Lung (tissue), 12 donors: ENCODE results near the gene GPX3. TPM values are rescaled to one million over a fixed set of nuclear protein-coding genes. Genes with fewer than 3 reads are reported as not detected.

Experiments used
- ATAC-seq: fragments of 200-7000 bp; cut with Tn5 transposase; one replicate; pipeline ENCODE4 v1.9.1; 2020; ENCODE audit warnings: moderate number of reproducible peaks; ENCODE audit not compliant: insufficient read depth, low FRiP score
- DNase-seq, 3 donors: peaks; one replicate each; pipeline ENCODE4 v3.0.0-alpha.2; 2013 to 2017
- H3K27ac ChIP-seq, 2 donors: one replicate each; pipeline ENCODE4 v1.5.1; 2013; ENCODE audit warnings: mild to moderate bottlenecking in 2 of 2, moderate library complexity in 2 of 2, control low read depth in 1 of 2, inconsistent platforms in 1 of 2, low read depth in 1 of 2, low read length in 1 of 2
- H3K27me3 ChIP-seq, 3 donors: one replicate each; pipeline ENCODE4 v1.5.1; 2013; ENCODE audit warnings: low read length in 2 of 3; ENCODE audit not compliant: control insufficient read depth in 3 of 3, insufficient read depth in 3 of 3
- H3K36me3 ChIP-seq, 4 donors: one replicate each; pipeline ENCODE4 v1.5.1; 2013; ENCODE audit warnings: low read length in 4 of 4, mild to moderate bottlenecking in 1 of 4, moderate library complexity in 1 of 4; ENCODE audit not compliant: control insufficient read depth in 4 of 4, insufficient read depth in 4 of 4
- H3K4me1 ChIP-seq, 5 donors: one replicate each; pipeline ENCODE4 v1.5.1; 2013; ENCODE audit warnings: low read length in 5 of 5, mild to moderate bottlenecking in 2 of 5, moderate library complexity in 1 of 5; ENCODE audit not compliant: control insufficient read depth in 5 of 5, insufficient read depth in 5 of 5
- H3K4me3 ChIP-seq: one replicate; pipeline ENCODE4 v1.5.1; 2013; ENCODE audit warnings: mild to moderate bottlenecking, control low read depth, moderate library complexity
- H3K9ac ChIP-seq, 2 donors: one replicate each; pipeline ENCODE4 v1.5.1; 2013; ENCODE audit warnings: low read length in 2 of 2, control low read depth in 1 of 2; ENCODE audit not compliant: insufficient read depth in 1 of 2
- H3K9me3 ChIP-seq, 4 donors: one replicate each; pipeline ENCODE4 v1.5.1; 2013; ENCODE audit warnings: low read length in 3 of 4, mild to moderate bottlenecking in 1 of 4, moderate library complexity in 1 of 4; ENCODE audit not compliant: control insufficient read depth in 4 of 4, insufficient read depth in 3 of 4
- WGBS, 2 donors: extraction: QIAGEN DNeasy Blood & Tissue Kit; methylation state at CpG; one replicate each; pipeline ENCODE4 v1.1.7; 2013; 5-methylcytosine and 5-hydroxymethylcytosine counted together
- polyA plus RNA-seq, 2 donors: library from polyadenylated mRNA; stranded (reverse); fragments of 200-250 nt; gene quantifications; one replicate each; pipeline ENCODE4 v1.2.1, GENCODE V29; 2013
- total RNA-seq, 2 donors: library from RNA; depleted of rRNA in 1 of 2; stranded (reverse); fragments of >200 nt in 1 of 2; gene quantifications; one replicate each; pipeline ENCODE4 v1.2.1, GENCODE V29; 2014 to 2021
- TF ChIP-seq, protein P1 (sequence below): IDR thresholded peaks from 2 replicates; pipeline ENCODE4 v1.5.1; 2012; ENCODE audit warnings: mild to moderate bottlenecking; ENCODE audit errors: control extremely low read depth, extremely low read depth
- donor health status: control.
- donor health status: control.
- donor health status: Bipolar disorder and iron deficiency.
- donor health status: healthy.
- donor health status: DM: yes; HTN: yes; CAD: no.

GPX3 gene
- total and polyA plus RNA-seq, 4 donors, result 99.0 to 1,457 (median 826) TPM

DNA sequence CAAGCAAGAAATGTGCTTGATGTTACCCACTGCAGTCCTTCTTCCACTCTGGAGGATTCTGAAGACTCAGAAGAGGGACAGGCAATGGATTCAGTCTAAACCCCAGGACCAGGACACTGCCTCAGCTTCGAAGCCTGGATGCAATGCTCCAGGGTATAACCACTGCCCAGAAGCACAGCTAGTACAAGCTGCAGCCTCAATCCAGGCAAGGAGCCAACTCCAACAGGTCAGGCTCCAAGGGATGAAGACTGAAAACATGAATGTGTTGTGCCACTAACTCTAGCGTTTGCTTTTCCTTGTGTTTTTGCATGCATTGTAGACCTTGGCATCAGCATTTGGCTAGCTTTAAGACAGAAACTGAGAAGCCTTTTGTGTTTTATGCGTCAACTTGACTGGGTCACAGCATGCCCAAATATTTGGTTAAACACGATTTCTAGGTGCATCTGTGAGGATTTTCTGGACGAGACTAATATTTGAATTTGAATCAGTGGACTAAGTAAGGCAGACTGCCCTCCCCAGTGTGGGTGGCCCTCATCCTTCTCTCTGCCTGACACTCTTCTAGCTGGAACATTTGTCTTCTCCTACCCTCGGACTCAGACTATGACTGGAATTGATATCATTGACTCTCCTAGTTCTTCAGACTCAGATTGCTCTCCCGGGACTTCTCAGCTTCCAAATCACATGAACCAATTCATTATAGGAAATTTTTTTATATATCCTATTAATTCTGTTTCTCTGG is 20.5 kb upstream of the GPX3 start:
- TF ChIP-seq, protein P1, sequence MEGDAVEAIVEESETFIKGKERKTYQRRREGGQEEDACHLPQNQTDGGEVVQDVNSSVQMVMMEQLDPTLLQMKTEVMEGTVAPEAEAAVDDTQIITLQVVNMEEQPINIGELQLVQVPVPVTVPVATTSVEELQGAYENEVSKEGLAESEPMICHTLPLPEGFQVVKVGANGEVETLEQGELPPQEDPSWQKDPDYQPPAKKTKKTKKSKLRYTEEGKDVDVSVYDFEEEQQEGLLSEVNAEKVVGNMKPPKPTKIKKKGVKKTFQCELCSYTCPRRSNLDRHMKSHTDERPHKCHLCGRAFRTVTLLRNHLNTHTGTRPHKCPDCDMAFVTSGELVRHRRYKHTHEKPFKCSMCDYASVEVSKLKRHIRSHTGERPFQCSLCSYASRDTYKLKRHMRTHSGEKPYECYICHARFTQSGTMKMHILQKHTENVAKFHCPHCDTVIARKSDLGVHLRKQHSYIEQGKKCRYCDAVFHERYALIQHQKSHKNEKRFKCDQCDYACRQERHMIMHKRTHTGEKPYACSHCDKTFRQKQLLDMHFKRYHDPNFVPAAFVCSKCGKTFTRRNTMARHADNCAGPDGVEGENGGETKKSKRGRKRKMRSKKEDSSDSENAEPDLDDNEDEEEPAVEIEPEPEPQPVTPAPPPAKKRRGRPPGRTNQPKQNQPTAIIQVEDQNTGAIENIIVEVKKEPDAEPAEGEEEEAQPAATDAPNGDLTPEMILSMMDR, result no peak
- peaks cover 0 to 26% (median 3%) of the 10 kb centered on the region in 5 donors for H3K4me1 ChIP-seq
- ATAC-seq (no peak), DNase-seq (peak; percentile 33 to 71 (median 47))
- H3K9ac ChIP-seq, result peak overlapping the region in 1 of 2 donors; percentile 52
- peak overlapping the region in 1 of 2 donors; percentile 27 for H3K27ac ChIP-seq
- no peak overlapping the region for H3K4me3 ChIP-seq
- H3K36me3 ChIP-seq, result no peaks in the 10 kb centered on the region
- no peaks in the 10 kb centered on the region for H3K27me3 ChIP-seq
- no peaks in the 10 kb centered on the region for H3K9me3 ChIP-seq
- WGBS, 2 donors, result 61 to 71% methylated on average over 7 of the region's 7 CpGs

DNA sequence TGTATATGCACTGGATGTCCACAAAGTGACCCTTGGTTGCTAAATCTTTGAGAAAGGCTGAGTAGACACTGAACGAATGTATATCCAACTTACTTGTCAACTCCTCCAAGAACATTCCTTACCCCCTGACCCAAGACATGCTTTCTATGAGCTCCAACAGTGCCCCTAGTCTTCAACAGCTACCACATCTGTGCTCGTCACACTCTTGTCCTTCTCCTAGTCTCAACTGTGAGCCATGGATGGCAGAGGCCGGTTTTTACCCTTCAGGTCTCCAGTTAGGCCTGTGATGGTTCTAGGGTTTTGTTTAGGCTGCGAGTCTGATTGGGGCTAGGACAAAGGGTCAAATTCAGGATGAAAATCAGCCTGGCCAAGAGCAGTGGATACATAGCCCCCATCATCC is 19.0 kb upstream of the GPX3 start:
- H3K4me1 ChIP-seq, result peaks cover 4 to 42% (median 10%) of the 10 kb centered on the region in 5 donors
- 91 to 95% methylated on average over 4 of the region's 4 CpGs for WGBS, 2 donors

DNA sequence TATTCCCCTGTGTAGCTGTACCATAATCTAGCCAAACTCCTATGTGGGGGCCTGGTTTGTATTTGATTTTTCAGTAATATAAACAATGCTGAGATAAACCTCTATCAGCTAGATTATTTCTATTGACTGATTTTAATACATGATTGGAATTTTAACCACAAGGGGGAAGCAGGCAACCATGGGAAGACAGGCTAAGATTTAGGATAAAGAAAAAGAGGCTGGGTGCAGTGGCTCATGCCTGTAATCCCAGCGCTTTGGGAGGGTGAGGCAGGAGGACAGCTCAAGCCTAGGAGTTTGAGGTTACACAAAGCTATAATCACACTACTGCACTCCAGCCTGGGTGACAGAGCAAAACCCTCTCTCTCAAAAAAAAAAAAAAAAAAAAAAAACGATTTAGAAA is 18.1 kb upstream of the GPX3 start:
- 51 to 63% methylated on average over 2 of the region's 2 CpGs for WGBS, 2 donors
- Histone ChIP-seq H3K27ac (no peak overlapping the region), H3K9ac (no peak overlapping the region), H3K27me3 (no peaks in the 10 kb centered on the region), H3K36me3 (no peaks in the 10 kb centered on the region), H3K4me1 (peaks cover 8 to 49% (median 11%) of the 10 kb centered on the region in 5 donors), H3K9me3 (no peaks in the 10 kb centered on the region), H3K4me3 (no peak overlapping the region)
- TF ChIP-seq, protein P1, result peak; percentile 26
- DNase-seq (peak in 2 of 3 donors; percentile 78 to 80), ATAC-seq (no peak)

More for the DNA sequence above, 19.0 kb upstream of the GPX3 start:
- Histone ChIP-seq H3K27me3 (no peaks in the 10 kb centered on the region), H3K9ac (no peak overlapping the region), H3K27ac (no peak overlapping the region), H3K9me3 (no peaks in the 10 kb centered on the region), H3K36me3 (no peaks in the 10 kb centered on the region), H3K4me3 (no peak overlapping the region)
- DNase-seq (no peak), ATAC-seq (no peak)
- TF ChIP-seq, protein P1, result no peak
